SK-N-SH (cell line): ENCODE results near the gene LGI4.

ENCODE experiments used
- EZH2phosphoT487 ChIP-seq: fragments of 200-600 bp; sonication (generic); IDR thresholded peaks from 2 replicates; pipeline ENCODE4 v1.6.1; 2017; ENCODE audit warnings: low read depth, mixed run types, mild to moderate bottlenecking, antibody characterized with exemption, moderate library complexity, borderline replicate concordance
- GABPA ChIP-seq: IDR thresholded peaks from 2 replicates; pipeline ENCODE4 v1.4.0; 2012; ENCODE audit warnings: low read depth, mild to moderate bottlenecking
- MXI1 ChIP-seq: IDR thresholded peaks from 2 replicates; pipeline ENCODE4 v1.6.1; 2012; ENCODE audit warnings: mild to moderate bottlenecking, low read depth, low read length, improper control_type of control experiment
- POLR2AphosphoS5 ChIP-seq: IDR thresholded peaks from 2 replicates; pipeline ENCODE4 v1.6.1; 2012; ENCODE audit warnings: low read depth, low read length
- RCOR1 ChIP-seq: fragments of 150-350 bp; IDR thresholded peaks from 2 replicates; pipeline ENCODE4 v1.6.1; 2017; ENCODE audit warnings: antibody characterized with exemption, low read length
- RFX5 ChIP-seq: IDR thresholded peaks from 2 replicates; pipeline ENCODE4 v1.6.1; 2012; ENCODE audit warnings: mild to moderate bottlenecking, improper control_type of control experiment, low read length
- TCF12 ChIP-seq: IDR thresholded peaks from 2 replicates; pipeline ENCODE4 v1.4.0; 2012
- TEAD4 ChIP-seq: IDR thresholded peaks from 2 replicates; pipeline ENCODE4 v1.4.0; 2012; ENCODE audit warnings: mild to moderate bottlenecking, borderline replicate concordance; ENCODE audit not compliant: insufficient read depth
- USF2 ChIP-seq: fragments of 150-350 bp; IDR thresholded peaks from 2 replicates; pipeline ENCODE4 v1.6.1; 2017; ENCODE audit warnings: antibody characterized with exemption, low read length, low read depth, borderline replicate concordance
- TF ChIP-seq, protein P1 (sequence below): fragments of 200-600 bp; sonication (generic); IDR thresholded peaks from 2 replicates; pipeline ENCODE4 v1.6.1; 2017; ENCODE audit warnings: antibody characterized with exemption, mild to moderate bottlenecking, moderate library complexity
- TF ChIP-seq, protein P2 (sequence below): IDR thresholded peaks from 2 replicates; pipeline ENCODE4 v1.4.0; 2012; ENCODE audit warnings: low read depth, borderline replicate concordance

DNA sequence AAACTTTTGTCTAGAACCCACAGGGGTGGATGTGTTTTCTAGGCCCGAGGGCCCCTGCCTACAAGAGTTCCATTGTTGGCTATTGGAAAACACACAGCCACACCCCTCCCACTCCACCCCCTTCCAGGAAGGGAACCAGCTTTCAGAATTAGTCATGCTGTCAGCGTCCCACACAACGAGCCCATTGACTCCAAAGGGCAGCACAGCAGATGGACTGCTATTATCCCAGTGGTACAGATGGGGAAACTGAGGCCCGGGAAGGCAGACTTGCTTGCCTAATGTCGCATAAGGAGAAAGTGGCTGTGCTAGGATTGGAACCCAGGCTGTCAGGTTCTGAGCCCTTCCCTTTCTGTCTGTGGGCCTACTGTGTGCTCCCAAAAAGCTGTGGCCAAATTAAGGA lies 27.3 kb downstream of the LGI4 start:
- TF ChIP-seq TEAD4 (no peak), GABPA (no peak), POLR2AphosphoS5 (no peak), RCOR1 (no peak), RFX5 (no peak), TCF12 (no peak), EZH2phosphoT487 (no peak), USF2 (no peak), MXI1 (no peak)
- TF ChIP-seq, protein P1, sequence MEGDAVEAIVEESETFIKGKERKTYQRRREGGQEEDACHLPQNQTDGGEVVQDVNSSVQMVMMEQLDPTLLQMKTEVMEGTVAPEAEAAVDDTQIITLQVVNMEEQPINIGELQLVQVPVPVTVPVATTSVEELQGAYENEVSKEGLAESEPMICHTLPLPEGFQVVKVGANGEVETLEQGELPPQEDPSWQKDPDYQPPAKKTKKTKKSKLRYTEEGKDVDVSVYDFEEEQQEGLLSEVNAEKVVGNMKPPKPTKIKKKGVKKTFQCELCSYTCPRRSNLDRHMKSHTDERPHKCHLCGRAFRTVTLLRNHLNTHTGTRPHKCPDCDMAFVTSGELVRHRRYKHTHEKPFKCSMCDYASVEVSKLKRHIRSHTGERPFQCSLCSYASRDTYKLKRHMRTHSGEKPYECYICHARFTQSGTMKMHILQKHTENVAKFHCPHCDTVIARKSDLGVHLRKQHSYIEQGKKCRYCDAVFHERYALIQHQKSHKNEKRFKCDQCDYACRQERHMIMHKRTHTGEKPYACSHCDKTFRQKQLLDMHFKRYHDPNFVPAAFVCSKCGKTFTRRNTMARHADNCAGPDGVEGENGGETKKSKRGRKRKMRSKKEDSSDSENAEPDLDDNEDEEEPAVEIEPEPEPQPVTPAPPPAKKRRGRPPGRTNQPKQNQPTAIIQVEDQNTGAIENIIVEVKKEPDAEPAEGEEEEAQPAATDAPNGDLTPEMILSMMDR: no peak
- TF ChIP-seq, protein P2, sequence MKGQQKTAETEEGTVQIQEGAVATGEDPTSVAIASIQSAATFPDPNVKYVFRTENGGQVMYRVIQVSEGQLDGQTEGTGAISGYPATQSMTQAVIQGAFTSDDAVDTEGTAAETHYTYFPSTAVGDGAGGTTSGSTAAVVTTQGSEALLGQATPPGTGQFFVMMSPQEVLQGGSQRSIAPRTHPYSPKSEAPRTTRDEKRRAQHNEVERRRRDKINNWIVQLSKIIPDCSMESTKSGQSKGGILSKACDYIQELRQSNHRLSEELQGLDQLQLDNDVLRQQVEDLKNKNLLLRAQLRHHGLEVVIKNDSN: no peak
